SK-N-SH treated with all-trans-retinoic acid at 6 μM for 48 hours (cell line): ENCODE results near the gene TOR2A.

Source experiments
- ARNTL ChIP-seq: fragments of 450-650 bp; formaldehyde crosslinking; IDR thresholded peaks from 2 replicates; pipeline ENCODE4 v1.5.0; 2020; ENCODE audit warnings: low read depth, mild to moderate bottlenecking, moderate library complexity, borderline replicate concordance
- CREB5 ChIP-seq: fragments of 250-450 bp; sonication (Bioruptor Pico); IDR thresholded peaks from 2 replicates; pipeline ENCODE4 v1.5.1; 2020; ENCODE audit warnings: low read depth, mild to moderate bottlenecking, moderate library complexity
- CSDC2 ChIP-seq: fragments of 250-450 bp; sonication (Bioruptor Pico); IDR thresholded peaks from 2 replicates; pipeline ENCODE4 v1.5.0; 2020; ENCODE audit warnings: mild to moderate bottlenecking, moderate library complexity
- ESRRG ChIP-seq: fragments of 250-450 bp; sonication (Bioruptor Pico); IDR thresholded peaks from 2 replicates; pipeline ENCODE4 v1.6.1; 2021; ENCODE audit warnings: mild to moderate bottlenecking
- GLIS3 ChIP-seq: fragments of 250-450 bp; sonication (Bioruptor Pico); IDR thresholded peaks from 2 replicates; pipeline ENCODE4 v1.5.0; 2020; ENCODE audit warnings: mild to moderate bottlenecking, moderate library complexity
- OSR1 ChIP-seq: fragments of 250-450 bp; sonication (Bioruptor Pico); IDR thresholded peaks from 2 replicates; pipeline ENCODE4 v1.8.0; 2022; ENCODE audit warnings: moderate library complexity, mild to moderate bottlenecking, inconsistent platforms
- PPARA ChIP-seq: fragments of 250-450 bp; sonication (Bioruptor Pico); IDR thresholded peaks from 2 replicates; pipeline ENCODE4 v1.5.0; 2020; ENCODE audit warnings: mild to moderate bottlenecking, borderline replicate concordance
- RARB ChIP-seq: fragments of 250-450 bp; sonication (Bioruptor Pico); IDR thresholded peaks from 2 replicates; pipeline ENCODE4 v1.8.0; 2021; ENCODE audit warnings: mild to moderate bottlenecking, moderate library complexity
- SNAI2 ChIP-seq: fragments of 250-450 bp; sonication (Bioruptor Pico); IDR thresholded peaks from 2 replicates; pipeline ENCODE4 v1.5.0; 2020; ENCODE audit warnings: mild to moderate bottlenecking, moderate library complexity
- TOX ChIP-seq: fragments of 250-450 bp; sonication (Bioruptor Pico); IDR thresholded peaks from 2 replicates; pipeline ENCODE4 v1.8.0; 2021; ENCODE audit warnings: mild to moderate bottlenecking, moderate library complexity, borderline replicate concordance
- ZFP3 ChIP-seq: fragments of 250-450 bp; sonication (Bioruptor Pico); IDR thresholded peaks from 2 replicates; pipeline ENCODE4 v1.5.0; 2020; ENCODE audit warnings: mild to moderate bottlenecking, moderate library complexity
- ZFP30 ChIP-seq: fragments of 450-650 bp; formaldehyde crosslinking; IDR thresholded peaks from 2 replicates; pipeline ENCODE4 v1.5.0; 2022; ENCODE audit warnings: mild to moderate bottlenecking, moderate library complexity
- TF ChIP-seq, protein P1 (sequence below): fragments of 250-450 bp; sonication (Bioruptor Pico); IDR thresholded peaks from 2 replicates; pipeline ENCODE4 v1.8.0; 2021; ENCODE audit warnings: low read depth, mild to moderate bottlenecking, moderate library complexity, borderline replicate concordance
- TF ChIP-seq, protein P2 (sequence below): fragments of 250-450 bp; sonication (Bioruptor Pico); IDR thresholded peaks from 2 replicates; pipeline ENCODE4 v1.8.0; 2020; ENCODE audit warnings: mild to moderate bottlenecking, moderate library complexity, borderline replicate concordance

DNA sequence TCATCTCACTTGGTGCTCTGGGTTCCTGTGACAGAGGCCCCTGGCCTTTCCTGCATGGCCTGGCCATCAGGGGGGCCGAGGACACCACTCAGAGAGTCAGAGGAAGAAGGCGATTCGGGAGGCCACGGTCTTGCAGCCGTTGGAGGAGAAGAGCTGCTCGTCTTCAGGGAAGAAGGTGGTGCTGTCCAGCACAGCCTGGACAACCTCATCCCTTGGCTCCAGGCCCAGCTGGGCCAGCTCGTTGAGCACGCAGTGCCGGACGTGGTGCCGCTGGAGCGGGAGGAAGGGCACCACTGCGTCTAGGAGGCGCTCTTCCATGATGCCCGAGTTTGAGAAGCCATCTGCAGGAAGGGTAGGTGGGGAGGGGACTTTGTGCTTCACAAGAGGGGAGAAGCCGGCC is 3.2 kb downstream of the TOR2A start:
- no peak for TF ChIP-seq PPARA (CRISPR knock-in tag)
- TF ChIP-seq ARNTL (CRISPR knock-in tag), result no peak
- TF ChIP-seq, protein P1, sequence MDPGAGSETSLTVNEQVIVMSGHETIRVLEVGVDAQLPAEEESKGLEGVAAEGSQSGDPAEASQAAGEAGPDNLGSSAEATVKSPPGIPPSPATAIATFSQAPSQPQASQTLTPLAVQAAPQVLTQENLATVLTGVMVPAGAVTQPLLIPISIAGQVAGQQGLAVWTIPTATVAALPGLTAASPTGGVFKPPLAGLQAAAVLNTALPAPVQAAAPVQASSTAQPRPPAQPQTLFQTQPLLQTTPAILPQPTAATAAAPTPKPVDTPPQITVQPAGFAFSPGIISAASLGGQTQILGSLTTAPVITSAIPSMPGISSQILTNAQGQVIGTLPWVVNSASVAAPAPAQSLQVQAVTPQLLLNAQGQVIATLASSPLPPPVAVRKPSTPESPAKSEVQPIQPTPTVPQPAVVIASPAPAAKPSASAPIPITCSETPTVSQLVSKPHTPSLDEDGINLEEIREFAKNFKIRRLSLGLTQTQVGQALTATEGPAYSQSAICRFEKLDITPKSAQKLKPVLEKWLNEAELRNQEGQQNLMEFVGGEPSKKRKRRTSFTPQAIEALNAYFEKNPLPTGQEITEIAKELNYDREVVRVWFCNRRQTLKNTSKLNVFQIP (CRISPR knock-in tag), result no peak
- no peak for TF ChIP-seq ZFP3
- TF ChIP-seq OSR1 (CRISPR knock-in tag), result no peak
- TF ChIP-seq ZFP30, result no peak
- no peak for TF ChIP-seq CREB5 (CRISPR knock-in tag)
- no peak for TF ChIP-seq GLIS3 (CRISPR knock-in tag)
- TF ChIP-seq, protein P2, sequence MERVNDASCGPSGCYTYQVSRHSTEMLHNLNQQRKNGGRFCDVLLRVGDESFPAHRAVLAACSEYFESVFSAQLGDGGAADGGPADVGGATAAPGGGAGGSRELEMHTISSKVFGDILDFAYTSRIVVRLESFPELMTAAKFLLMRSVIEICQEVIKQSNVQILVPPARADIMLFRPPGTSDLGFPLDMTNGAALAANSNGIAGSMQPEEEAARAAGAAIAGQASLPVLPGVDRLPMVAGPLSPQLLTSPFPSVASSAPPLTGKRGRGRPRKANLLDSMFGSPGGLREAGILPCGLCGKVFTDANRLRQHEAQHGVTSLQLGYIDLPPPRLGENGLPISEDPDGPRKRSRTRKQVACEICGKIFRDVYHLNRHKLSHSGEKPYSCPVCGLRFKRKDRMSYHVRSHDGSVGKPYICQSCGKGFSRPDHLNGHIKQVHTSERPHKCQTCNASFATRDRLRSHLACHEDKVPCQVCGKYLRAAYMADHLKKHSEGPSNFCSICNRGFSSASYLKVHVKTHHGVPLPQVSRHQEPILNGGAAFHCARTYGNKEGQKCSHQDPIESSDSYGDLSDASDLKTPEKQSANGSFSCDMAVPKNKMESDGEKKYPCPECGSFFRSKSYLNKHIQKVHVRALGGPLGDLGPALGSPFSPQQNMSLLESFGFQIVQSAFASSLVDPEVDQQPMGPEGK, result no peak
- no peak for TF ChIP-seq CSDC2 (CRISPR knock-in tag)
- TF ChIP-seq RARB (CRISPR knock-in tag), result no peak
- TF ChIP-seq TOX, result no peak
- TF ChIP-seq SNAI2 (CRISPR knock-in tag), result no peak
- no peak for TF ChIP-seq ESRRG (CRISPR knock-in tag)
